K562 (cell line): ENCODE data around the gene TMC8. TPM values are rescaled to one million over a fixed set of nuclear protein-coding genes. Genes with fewer than 3 reads are reported as not detected.

Experiments used
- ARNT ChIP-seq, 2 experiments: fragments of 450-650 bp; IDR thresholded peaks; 2 replicates each; pipeline ENCODE4 v1.6.1; 2016; ENCODE audit warnings: mild to moderate bottlenecking in 1 of 2
- COPS2 ChIP-seq: fragments of 450-650 bp; conservative IDR thresholded peaks from 2 replicates; pipeline ENCODE4 v1.6.1; 2016; ENCODE audit warnings: mild to moderate bottlenecking, moderate library complexity
- CREB1 ChIP-seq, 2 experiments: sonication (generic) in 1 of 2; formaldehyde crosslinking in 1 of 2; IDR thresholded peaks; 2 replicates each; pipeline versions ENCODE4 v1.6.1 to v1.8.0; 2012 to 2022; ENCODE audit warnings: inconsistent platforms in 1 of 2, mild to moderate bottlenecking in 1 of 2, missing genetic modification reagents in 1 of 2, moderate library complexity in 1 of 2
- CTBP1 ChIP-seq: fragments of 450-650 bp; IDR thresholded peaks from 2 replicates; pipeline ENCODE4 v1.6.1; 2016; ENCODE audit warnings: borderline replicate concordance
- E2F3 ChIP-seq: fragments of 250-450 bp; sonication (Bioruptor Pico); IDR thresholded peaks from 2 replicates; pipeline ENCODE4 v1.4.0; 2020; ENCODE audit warnings: mild to moderate bottlenecking
- HDAC3 ChIP-seq: fragments of 450-650 bp; IDR thresholded peaks from 2 replicates; pipeline ENCODE4 v1.6.1; 2018; ENCODE audit warnings: borderline replicate concordance, mild to moderate bottlenecking, moderate library complexity; ENCODE audit not compliant: partially characterized antibody
- KDM1A ChIP-seq, 2 experiments: fragments of 450-650 bp; IDR thresholded peaks; 2 replicates each; pipeline ENCODE4 v1.6.1; 2016; ENCODE audit warnings: mild to moderate bottlenecking in 2 of 2
- MAZ ChIP-seq, 2 experiments: fragments of 450-650 bp in 1 of 2; sonication (generic) in 1 of 2; formaldehyde crosslinking; IDR thresholded peaks in 1 of 2; conservative IDR thresholded peaks in 1 of 2; 2 replicates each; pipeline versions ENCODE4 v1.4.0 to v1.5.0; 2020; ENCODE audit warnings: mild to moderate bottlenecking in 1 of 2, missing genetic modification reagents in 1 of 2
- RBM22 ChIP-seq: fragments of 200-400 bp; formaldehyde crosslinking; IDR thresholded peaks from 2 replicates; pipeline ENCODE4 v1.6.1; 2018; ENCODE audit warnings: low read length, low read depth; ENCODE audit not compliant: poor library complexity, severe bottlenecking
- TAF1 ChIP-seq: IDR thresholded peaks from 2 replicates; pipeline ENCODE4 v1.6.1; 2011; ENCODE audit warnings: mild to moderate bottlenecking, low read length, moderate library complexity; ENCODE audit not compliant: insufficient read depth, control insufficient read depth, severe bottlenecking; ENCODE audit errors: extremely low read depth
- polyA plus RNA-seq, 8 experiments: library from polyadenylated mRNA; depleted of rRNA in 4 of 8; stranded (reverse) in 5 of 8; unstranded in 3 of 8; fragments of >200 nt; fragmentation: Nextera tagmentation in 2 of 8; fragmentation: Illumina TruSeq in 1 of 8; extraction: Ambion mirVana in 2 of 8; extraction: Trizol in 1 of 8; gene quantifications; 2 replicates each; pipeline versions ENCODE4 v1.2.1 to v1.2.3, GENCODE V29; 2011 to 2014; ENCODE audit warnings: inconsistent platforms in 1 of 8, missing spikeins in 1 of 8
- total RNA-seq, 7 experiments: library from RNA; depleted of rRNA in 6 of 7; stranded (reverse); fragments of >200 nt in 6 of 7; fragmentation: Illumina TruSeq in 2 of 7; extraction: Trizol in 2 of 7; gene quantifications; 2 replicates each; pipeline versions ENCODE4 v1.2.1 to v1.2.3, GENCODE V29; 2011 to 2021; ENCODE audit warnings: low replicate concordance in 1 of 7
- TF ChIP-seq, protein P1 (sequence below): fragments of 250-450 bp; sonication (Bioruptor Pico); IDR thresholded peaks from 2 replicates; pipeline ENCODE4 v1.5.0; 2022; ENCODE audit warnings: mild to moderate bottlenecking
- TF ChIP-seq, protein P2 (sequence below): sonication (generic); formaldehyde crosslinking; IDR thresholded peaks from 2 replicates; pipeline ENCODE4 v1.4.0; 2020; ENCODE audit warnings: mild to moderate bottlenecking, missing genetic modification reagents
- TF ChIP-seq, protein P3 (sequence below): fragments of 250-450 bp; sonication (Bioruptor Pico); IDR thresholded peaks from 2 replicates; pipeline ENCODE4 v1.5.0; 2021; ENCODE audit warnings: mild to moderate bottlenecking, moderate library complexity
- TF ChIP-seq, protein P4 (sequence below), 2 experiments: fragments of 150-350 bp in 1 of 2; IDR thresholded peaks; 2 replicates each; pipeline ENCODE4 v1.6.1; 2012 to 2016; ENCODE audit warnings: low read depth in 2 of 2, low read length in 2 of 2, mild to moderate bottlenecking in 1 of 2, moderate library complexity in 1 of 2

TMC8 gene
- total and polyA plus RNA-seq, 9 of the 15 experiments (the other 6 are each of a cell fraction or from before 2014, with no cell fraction given): 0.13 to 10.9 (median 2.8) TPM

DNA sequence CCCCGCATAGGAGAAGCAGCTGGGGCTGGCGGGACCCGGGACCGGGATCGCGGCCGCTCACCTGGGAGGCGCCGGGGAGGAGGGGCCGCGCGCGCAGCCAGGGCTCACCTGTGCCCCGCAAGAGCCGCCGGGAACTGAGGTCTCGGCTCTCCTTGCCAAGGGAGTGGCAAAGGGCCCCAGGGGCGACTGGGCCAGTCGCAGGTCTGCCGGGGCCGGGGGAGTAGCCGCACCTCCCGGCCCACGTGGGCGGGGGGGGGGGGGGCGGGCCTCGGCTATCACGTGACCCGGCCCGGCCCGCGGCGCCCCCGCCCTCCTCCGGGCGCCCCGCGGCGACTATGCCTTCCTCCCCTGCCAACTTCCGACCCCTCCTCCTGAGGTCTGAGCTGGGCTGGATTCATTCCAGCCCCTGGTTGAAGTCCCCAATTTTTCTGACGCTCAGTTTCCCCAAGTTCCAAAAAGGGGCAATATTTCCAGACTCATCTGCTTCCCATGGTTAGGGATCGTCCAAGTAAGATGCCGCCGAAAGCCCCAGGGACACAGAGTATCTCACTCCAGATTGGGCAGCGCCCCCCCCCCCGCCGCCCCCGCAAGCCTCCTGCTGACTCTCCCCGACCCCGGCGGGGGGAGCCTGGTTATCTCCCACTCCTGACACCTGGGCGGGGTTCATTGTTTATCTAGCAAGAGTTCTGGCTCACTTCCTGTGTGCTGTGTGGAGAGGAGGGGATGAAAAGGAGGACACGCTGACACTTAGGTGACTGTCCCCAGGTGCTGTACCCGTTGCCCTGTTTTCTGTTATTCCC is 1.8 kb upstream of the TMC8 start, which contains the start of gene TMC6 (continued):
- TF ChIP-seq, protein P1, sequence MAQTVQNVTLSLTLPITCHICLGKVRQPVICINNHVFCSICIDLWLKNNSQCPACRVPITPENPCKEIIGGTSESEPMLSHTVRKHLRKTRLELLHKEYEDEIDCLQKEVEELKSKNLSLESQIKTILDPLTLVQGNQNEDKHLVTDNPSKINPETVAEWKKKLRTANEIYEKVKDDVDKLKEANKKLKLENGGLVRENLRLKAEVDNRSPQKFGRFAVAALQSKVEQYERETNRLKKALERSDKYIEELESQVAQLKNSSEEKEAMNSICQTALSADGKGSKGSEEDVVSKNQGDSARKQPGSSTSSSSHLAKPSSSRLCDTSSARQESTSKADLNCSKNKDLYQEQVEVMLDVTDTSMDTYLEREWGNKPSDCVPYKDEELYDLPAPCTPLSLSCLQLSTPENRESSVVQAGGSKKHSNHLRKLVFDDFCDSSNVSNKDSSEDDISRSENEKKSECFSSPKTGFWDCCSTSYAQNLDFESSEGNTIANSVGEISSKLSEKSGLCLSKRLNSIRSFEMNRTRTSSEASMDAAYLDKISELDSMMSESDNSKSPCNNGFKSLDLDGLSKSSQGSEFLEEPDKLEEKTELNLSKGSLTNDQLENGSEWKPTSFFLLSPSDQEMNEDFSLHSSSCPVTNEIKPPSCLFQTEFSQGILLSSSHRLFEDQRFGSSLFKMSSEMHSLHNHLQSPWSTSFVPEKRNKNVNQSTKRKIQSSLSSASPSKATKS (CRISPR knock-in tag): no peak
- TF ChIP-seq HDAC3: no peak
- no peak for TF ChIP-seq CREB1 (IDR thresholded peaks at IDR 0.05)
- 0 out of 2 replicates have a peak, but pooled peaks have one; percentile 51 for TF ChIP-seq CREB1 (CRISPR knock-in tag; IDR thresholded peaks at IDR 0.05)
- 0 out of 4 replicates have a peak, but pooled peaks of 1 of the 2 experiments have one; percentile 88 for TF ChIP-seq KDM1A (IDR thresholded peaks at IDR 0.05)
- no peak for TF ChIP-seq COPS2
- TF ChIP-seq, protein P2, sequence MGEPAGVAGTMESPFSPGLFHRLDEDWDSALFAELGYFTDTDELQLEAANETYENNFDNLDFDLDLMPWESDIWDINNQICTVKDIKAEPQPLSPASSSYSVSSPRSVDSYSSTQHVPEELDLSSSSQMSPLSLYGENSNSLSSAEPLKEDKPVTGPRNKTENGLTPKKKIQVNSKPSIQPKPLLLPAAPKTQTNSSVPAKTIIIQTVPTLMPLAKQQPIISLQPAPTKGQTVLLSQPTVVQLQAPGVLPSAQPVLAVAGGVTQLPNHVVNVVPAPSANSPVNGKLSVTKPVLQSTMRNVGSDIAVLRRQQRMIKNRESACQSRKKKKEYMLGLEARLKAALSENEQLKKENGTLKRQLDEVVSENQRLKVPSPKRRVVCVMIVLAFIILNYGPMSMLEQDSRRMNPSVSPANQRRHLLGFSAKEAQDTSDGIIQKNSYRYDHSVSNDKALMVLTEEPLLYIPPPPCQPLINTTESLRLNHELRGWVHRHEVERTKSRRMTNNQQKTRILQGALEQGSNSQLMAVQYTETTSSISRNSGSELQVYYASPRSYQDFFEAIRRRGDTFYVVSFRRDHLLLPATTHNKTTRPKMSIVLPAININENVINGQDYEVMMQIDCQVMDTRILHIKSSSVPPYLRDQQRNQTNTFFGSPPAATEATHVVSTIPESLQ (CRISPR knock-in tag): no peak
- TF ChIP-seq RBM22: no peak
- no peak for TF ChIP-seq E2F3 (CRISPR knock-in tag)
- TF ChIP-seq, protein P3, sequence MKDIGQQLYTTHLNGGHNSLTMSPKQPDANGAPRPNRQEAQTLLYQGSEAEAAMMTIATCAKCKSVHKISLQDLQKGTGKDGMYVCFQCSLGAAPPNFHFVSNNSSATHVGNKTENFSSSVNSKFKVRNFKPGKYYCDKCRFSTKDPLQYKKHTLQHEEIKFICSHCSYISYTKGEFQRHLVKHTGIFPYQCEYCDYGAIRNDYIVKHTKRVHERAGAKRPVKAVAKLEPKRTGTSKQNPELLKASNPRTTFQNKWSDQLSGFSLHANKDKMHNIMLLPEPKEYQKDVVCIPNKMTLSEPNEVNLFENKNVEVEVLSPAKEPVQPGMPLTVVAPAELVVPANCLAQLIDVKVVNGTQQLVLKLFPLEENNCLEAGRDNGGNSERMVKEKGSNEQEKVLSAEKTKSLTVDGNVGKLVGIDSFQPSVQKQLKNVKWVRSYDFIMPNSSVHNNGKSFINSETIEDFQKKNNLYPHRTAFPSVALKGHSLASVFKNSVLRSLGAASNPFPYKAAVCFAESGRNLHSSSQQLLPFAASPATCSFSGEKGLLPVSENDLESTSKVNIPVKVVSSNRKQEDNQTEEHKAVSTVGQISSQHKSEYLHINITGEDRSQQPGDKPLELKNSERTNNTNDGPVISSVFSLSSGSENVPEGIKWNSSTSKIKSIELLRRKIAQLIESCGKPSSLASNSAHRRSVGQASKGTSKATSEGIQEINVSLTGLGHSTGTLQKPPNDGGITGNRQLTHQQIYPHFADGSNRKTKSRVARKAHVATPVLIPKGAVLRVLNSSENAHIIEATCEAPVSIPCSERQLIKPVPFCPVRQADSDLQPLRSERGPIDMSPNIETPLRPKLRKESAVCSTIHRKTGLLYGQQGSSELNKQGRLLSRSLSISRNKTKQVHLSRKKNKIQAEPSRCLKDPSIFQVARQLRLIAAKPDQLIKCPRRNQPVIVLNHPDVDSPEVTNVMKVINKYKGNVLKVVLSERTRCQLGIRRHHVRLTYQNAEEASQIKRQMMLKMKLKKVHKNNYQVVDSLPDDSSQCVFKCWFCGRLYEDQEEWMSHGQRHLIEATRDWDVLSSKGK (CRISPR knock-in tag): no peak
- TF ChIP-seq ARNT (IDR thresholded peaks at IDR 0.05): peak; percentile 76 to 93; a peak in 2 of 4 replicates
- TF ChIP-seq, protein P4, sequence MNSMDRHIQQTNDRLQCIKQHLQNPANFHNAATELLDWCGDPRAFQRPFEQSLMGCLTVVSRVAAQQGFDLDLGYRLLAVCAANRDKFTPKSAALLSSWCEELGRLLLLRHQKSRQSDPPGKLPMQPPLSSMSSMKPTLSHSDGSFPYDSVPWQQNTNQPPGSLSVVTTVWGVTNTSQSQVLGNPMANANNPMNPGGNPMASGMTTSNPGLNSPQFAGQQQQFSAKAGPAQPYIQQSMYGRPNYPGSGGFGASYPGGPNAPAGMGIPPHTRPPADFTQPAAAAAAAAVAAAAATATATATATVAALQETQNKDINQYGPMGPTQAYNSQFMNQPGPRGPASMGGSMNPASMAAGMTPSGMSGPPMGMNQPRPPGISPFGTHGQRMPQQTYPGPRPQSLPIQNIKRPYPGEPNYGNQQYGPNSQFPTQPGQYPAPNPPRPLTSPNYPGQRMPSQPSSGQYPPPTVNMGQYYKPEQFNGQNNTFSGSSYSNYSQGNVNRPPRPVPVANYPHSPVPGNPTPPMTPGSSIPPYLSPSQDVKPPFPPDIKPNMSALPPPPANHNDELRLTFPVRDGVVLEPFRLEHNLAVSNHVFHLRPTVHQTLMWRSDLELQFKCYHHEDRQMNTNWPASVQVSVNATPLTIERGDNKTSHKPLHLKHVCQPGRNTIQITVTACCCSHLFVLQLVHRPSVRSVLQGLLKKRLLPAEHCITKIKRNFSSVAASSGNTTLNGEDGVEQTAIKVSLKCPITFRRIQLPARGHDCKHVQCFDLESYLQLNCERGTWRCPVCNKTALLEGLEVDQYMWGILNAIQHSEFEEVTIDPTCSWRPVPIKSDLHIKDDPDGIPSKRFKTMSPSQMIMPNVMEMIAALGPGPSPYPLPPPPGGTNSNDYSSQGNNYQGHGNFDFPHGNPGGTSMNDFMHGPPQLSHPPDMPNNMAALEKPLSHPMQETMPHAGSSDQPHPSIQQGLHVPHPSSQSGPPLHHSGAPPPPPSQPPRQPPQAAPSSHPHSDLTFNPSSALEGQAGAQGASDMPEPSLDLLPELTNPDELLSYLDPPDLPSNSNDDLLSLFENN (IDR thresholded peaks at IDR 0.05; ENCODE audit: low read depth in 2 of 2, low read length in 2 of 2): peak in 1 of 2 experiments; percentile 75; a peak in 2 of 4 replicates
- TF ChIP-seq CTBP1: peak; percentile 89
- TF ChIP-seq MAZ (CRISPR knock-in tag; conservative IDR thresholded peaks at IDR 0.05 in 1 of 2, IDR thresholded peaks at IDR 0.05 in 1 of 2): peak; percentile 81 to 85
- TF ChIP-seq TAF1: peak; percentile 79
